HCT116 (cell line): ENCODE data around the gene SPACA1. TPM values are rescaled to one million over a fixed set of nuclear protein-coding genes. Genes with fewer than 3 reads are reported as not detected.

Experiments used
- ATAC-seq: fragments of 200-7000 bp; cut with Tn5 transposase; 2 replicates; pipeline ENCODE4 v1.9.1; 2020; ENCODE audit warnings: mild to moderate bottlenecking, moderate library complexity
- BruUV-seq: library from RNA; stranded (reverse); fragments of 400-500 nt; replicated peaks from 2 replicates; lab custom pipeline; 2021; lab: Mats Ljungman, UMichigan
- CTCF ChIA-PET: fragments of 300-600 bp; sonication (Branson Sonifier 250); formaldehyde crosslinking; loops from one replicate; lab custom pipeline; 2021; ENCODE audit warnings: antibody characterized with exemption; lab: Charles Lee
- POLR2A ChIA-PET: fragments of 300-600, 350-600 bp; sonication (Branson Sonifier 250); formaldehyde crosslinking; loops from one replicate; lab custom pipeline; 2021; ENCODE audit warnings: antibody characterized with exemption; lab: Charles Lee
- RAD21 ChIA-PET, 2 experiments: fragments of 300-600 bp; sonication (Branson Sonifier 250); formaldehyde crosslinking; loops; one replicate each; lab custom pipeline; 2023; ENCODE audit warnings: low total read pairs in 2 of 2; ENCODE audit not compliant: uncharacterized antibody in 2 of 2, unreplicated experiment in 2 of 2, low non-redundant PET in 1 of 2; lab: Charles Lee
- DNase-seq: peaks from one replicate; pipeline ENCODE4 v3.0.0-alpha.2; 2010; ENCODE audit warnings: low read depth, low spot score
- H2AFZ ChIP-seq: fragments of 200-600 bp; shearing (Covaris generic), sonication (generic); 2 replicates; pipeline ENCODE4 v1.6.1; 2017; ENCODE audit warnings: low read depth, mixed run types, mixed read lengths, antibody characterized with exemption, low read length; ENCODE audit not compliant: poor library complexity, severe bottlenecking
- H3K27ac ChIP-seq: 2 replicates; pipeline ENCODE4 v1.5.1; 2012; ENCODE audit warnings: low read depth, low read length
- H3K27me3 ChIP-seq: fragments of 200-600 bp; sonication (generic); 2 replicates; pipeline ENCODE4 v1.6.1; 2016; ENCODE audit warnings: mixed run types, low read length, mixed read lengths; ENCODE audit not compliant: insufficient read depth
- H3K36me3 ChIP-seq, 2 experiments: fragments of 200-500 bp in 1 of 2; fragments of 200-600 bp in 1 of 2; sonication (Bioruptor generic) in 1 of 2; sonication (generic) in 1 of 2; 2 replicates each; pipeline versions ENCODE4 v1.5.1 to v1.6.1; 2014 to 2016; ENCODE audit warnings: low read length in 2 of 2, inconsistent platforms in 1 of 2, mixed read lengths in 1 of 2, mixed run types in 1 of 2; ENCODE audit not compliant: insufficient read depth in 2 of 2, control insufficient read depth in 1 of 2
- H3K4me1 ChIP-seq, 2 experiments: fragments of 200-600 bp in 1 of 2; sonication (generic) in 1 of 2; 2 replicates each; pipeline versions ENCODE4 v1.5.1 to v1.6.1; 2012 to 2017; ENCODE audit warnings: low read length in 2 of 2, inconsistent platforms in 1 of 2, mild to moderate bottlenecking in 1 of 2, mixed read lengths in 1 of 2, mixed run types in 1 of 2, moderate library complexity in 1 of 2; ENCODE audit not compliant: insufficient read depth in 2 of 2, control insufficient read depth in 1 of 2
- H3K4me2 ChIP-seq: fragments of 200-600 bp; sonication (generic); 2 replicates; pipeline ENCODE4 v1.6.1; 2017; ENCODE audit warnings: mixed run types, low read length, mixed read lengths
- H3K4me3 ChIP-seq, 2 experiments: fragments of 200-600 bp in 1 of 2; sonication (generic) in 1 of 2; replicated peaks in 1 of 2; 2 replicates each; pipeline ENCODE4 v1.5.1; 2011 to 2016; ENCODE audit warnings: low read length in 2 of 2, control low read depth in 1 of 2, low read depth in 1 of 2, mild to moderate bottlenecking in 1 of 2, mixed read lengths in 1 of 2, mixed run types in 1 of 2
- H3K79me2 ChIP-seq: fragments of 200-600 bp; sonication (generic); 2 replicates; pipeline ENCODE4 v1.6.1; 2017; ENCODE audit warnings: mild to moderate bottlenecking, mixed run types, low read length, moderate library complexity, mixed read lengths; ENCODE audit not compliant: insufficient read depth
- H3K9ac ChIP-seq: fragments of 200-600 bp; sonication (generic); 2 replicates; pipeline ENCODE4 v1.6.1; 2016; ENCODE audit warnings: low read length, mixed read lengths
- H3K9me2 ChIP-seq: fragments of 200-600 bp; sonication (generic), shearing (Covaris generic); 2 replicates; pipeline ENCODE4 v1.6.1; 2017; ENCODE audit warnings: mixed run types, mild to moderate bottlenecking, moderate library complexity; ENCODE audit not compliant: insufficient read depth
- H3K9me3 ChIP-seq, 2 experiments: fragments of 200-500 bp in 1 of 2; fragments of 200-600 bp in 1 of 2; sonication (Bioruptor generic) in 1 of 2; sonication (generic) in 1 of 2; 2 replicates each; pipeline ENCODE4 v1.6.1; 2014 to 2017; ENCODE audit warnings: low read length in 2 of 2, mixed read lengths in 2 of 2, inconsistent platforms in 1 of 2, low read depth in 1 of 2, mild to moderate bottlenecking in 1 of 2, mixed run types in 1 of 2, moderate library complexity in 1 of 2; ENCODE audit not compliant: control insufficient read depth in 1 of 2, insufficient read depth in 1 of 2
- H4K20me1 ChIP-seq: fragments of 200-600 bp; sonication (generic), shearing (Covaris generic); 2 replicates; pipeline ENCODE4 v1.6.1; 2017; ENCODE audit warnings: mixed run types, mild to moderate bottlenecking, moderate library complexity; ENCODE audit not compliant: insufficient read depth
- ATF3 ChIP-seq: IDR thresholded peaks from 2 replicates; pipeline ENCODE4 v1.6.1; 2012
- CBX3 ChIP-seq: IDR thresholded peaks from 2 replicates; pipeline ENCODE4 v1.6.1; 2012; ENCODE audit warnings: low read depth
- CTCF ChIP-seq, 3 experiments: fragments of 200-600 bp in 1 of 3; sonication (generic) in 1 of 3; IDR thresholded peaks in 2 of 3; conservative IDR thresholded peaks in 1 of 3; 2 replicates each; pipeline ENCODE4 v1.5.1; 2012 to 2017; ENCODE audit warnings: low read depth in 2 of 3, low read length in 2 of 3, antibody characterized with exemption in 1 of 3, borderline replicate concordance in 1 of 3, control low read depth in 1 of 3, mild to moderate bottlenecking in 1 of 3, mixed read lengths in 1 of 3, mixed run types in 1 of 3, moderate library complexity in 1 of 3; ENCODE audit not compliant: insufficient read depth in 1 of 3
- ELF1 ChIP-seq: IDR thresholded peaks from 2 replicates; pipeline ENCODE4 v1.6.1; 2012; ENCODE audit warnings: low read depth, borderline replicate concordance
- EZH2 ChIP-seq: fragments of 200-600 bp; sonication (generic); IDR thresholded peaks from 2 replicates; pipeline ENCODE4 v1.6.1; 2017; ENCODE audit warnings: antibody characterized with exemption, mixed run types
- EZH2phosphoT487 ChIP-seq: fragments of 200-600 bp; IDR thresholded peaks from 2 replicates; pipeline ENCODE4 v1.6.1; 2018; ENCODE audit warnings: antibody characterized with exemption, borderline replicate concordance
- FOSL1 ChIP-seq: IDR thresholded peaks from 2 replicates; pipeline ENCODE4 v1.6.1; 2012; ENCODE audit warnings: low read depth
- JUND ChIP-seq: IDR thresholded peaks from 2 replicates; pipeline ENCODE4 v1.6.1; 2012
- MAX ChIP-seq: IDR thresholded peaks from 2 replicates; pipeline ENCODE4 v1.6.1; 2012
- POLR2A ChIP-seq: IDR thresholded peaks from 2 replicates; pipeline ENCODE4 v1.7.0; 2011; ENCODE audit warnings: borderline replicate concordance; ENCODE audit not compliant: insufficient read depth, insufficient read length; ENCODE audit errors: extremely low read depth
- RAD21 ChIP-seq: IDR thresholded peaks from 2 replicates; pipeline ENCODE4 v1.6.1; 2012; ENCODE audit warnings: low read depth, mild to moderate bottlenecking
- REST ChIP-seq: IDR thresholded peaks from 2 replicates; pipeline ENCODE4 v1.6.1; 2012; ENCODE audit warnings: low read depth
- SP1 ChIP-seq: IDR thresholded peaks from 2 replicates; pipeline ENCODE4 v1.6.1; 2012; ENCODE audit warnings: low read depth
- TCF7L2 ChIP-seq: IDR thresholded peaks from 2 replicates; pipeline ENCODE4 v1.7.0; 2011; ENCODE audit warnings: borderline replicate concordance, inconsistent platforms; ENCODE audit not compliant: insufficient read depth, insufficient read length; ENCODE audit errors: extremely low read depth
- YY1 ChIP-seq: IDR thresholded peaks from 2 replicates; pipeline ENCODE4 v1.6.1; 2011; ENCODE audit warnings: low read length, low read depth, moderate library complexity, mild to moderate bottlenecking; ENCODE audit not compliant: insufficient replicate concordance; ENCODE audit errors: extremely low read depth
- ZBTB33 ChIP-seq: IDR thresholded peaks from 2 replicates; pipeline ENCODE4 v1.6.1; 2011; ENCODE audit warnings: mild to moderate bottlenecking, low read length, moderate library complexity; ENCODE audit not compliant: insufficient replicate concordance; ENCODE audit errors: extremely low read depth
- ZFX ChIP-seq: fragments of 450-650 bp; IDR thresholded peaks from 2 replicates; pipeline ENCODE4 v1.6.1; 2017
- intact Hi-C: fragments of 100-400 bp; cut with micrococcal nuclease; formaldehyde crosslinking; loops from 2 replicates; pipeline ENCODE4 v1.10.0; 2022
- total RNA-seq: library from RNA; stranded (reverse); gene quantifications from one replicate; pipeline ENCODE4 v1.2.1, GENCODE V29; 2021; ENCODE audit not compliant: unreplicated experiment

The SPACA1 gene
- total RNA-seq, 1 experiment from 2014 or later: not detected

GRCh38 chr6:88111991-88112390, 64.3 kb downstream of the SPACA1 start:
- no peaks in the 10 kb centered on the region for H4K20me1 ChIP-seq
- intact Hi-C loops: no loop called here
- BruUV-seq: no TSS peak

More at GRCh38 chr6:88111991-88112390, 64.3 kb downstream of the SPACA1 start:
- Histone ChIP-seq H3K27me3 (peaks cover 47% of the 10 kb centered on the region), H2AFZ (no peak overlapping the region), H3K4me3 (no peak overlapping the region), H3K9me2 (no peaks in the 10 kb centered on the region), H3K4me1 (no peaks in the 10 kb centered on the region), H3K27ac (no peak overlapping the region), H3K9me3 (no peaks in the 10 kb centered on the region)
- CTCF ChIA-PET: no interaction called here
- TF ChIP-seq EZH2 (no peak), TCF7L2 (no peak), MAX (no peak), ATF3 (no peak), SP1 (no peak), RAD21 (no peak), REST (no peak), EZH2phosphoT487 (no peak), CTCF (IDR thresholded peaks at IDR 0.05 in 2 of 3, conservative IDR thresholded peaks at IDR 0.05 in 1 of 3; ENCODE audit: borderline replicate concordance in 1 of 3, insufficient read depth in 1 of 3, low read depth in 2 of 3, low read length in 2 of 3) (no peak), ELF1 (no peak), FOSL1 (no peak), YY1 (no peak), POLR2A (no peak), JUND (no peak), ZBTB33 (no peak), CBX3 (no peak), ZFX (no peak)
- TF ChIP-seq, all 23 proteins: peak for 0
- DNase-seq (no peak), ATAC-seq (no peak)
- RAD21 ChIA-PET: no interaction called here
- no peak overlapping the region for H3K9ac ChIP-seq
- H3K36me3 ChIP-seq: no peaks in the 10 kb centered on the region
- H3K79me2 ChIP-seq: no peaks in the 10 kb centered on the region
- no peak overlapping the region for H3K4me2 ChIP-seq
- POLR2A ChIA-PET: no interaction called here
